Measurements from ENCODE around the gene B3GAT1. TPM values are rescaled to one million over a fixed set of nuclear protein-coding genes. Genes with fewer than 3 reads are reported as not detected.

The B3GAT1 gene
- total RNA-seq, 2 donors from 2014 or later: 0.71 TPM; not detected in 1

- DNase-seq (ENCODE audit: low spot score) (no peak), ATAC-seq (ENCODE audit: insufficient number of reproducible peaks, low FRiP score, low read depth) (no peak)
These were observed 26.8 kb upstream of the B3GAT1 start for GRCh38 chr11:134438542-134439537.

DNA sequence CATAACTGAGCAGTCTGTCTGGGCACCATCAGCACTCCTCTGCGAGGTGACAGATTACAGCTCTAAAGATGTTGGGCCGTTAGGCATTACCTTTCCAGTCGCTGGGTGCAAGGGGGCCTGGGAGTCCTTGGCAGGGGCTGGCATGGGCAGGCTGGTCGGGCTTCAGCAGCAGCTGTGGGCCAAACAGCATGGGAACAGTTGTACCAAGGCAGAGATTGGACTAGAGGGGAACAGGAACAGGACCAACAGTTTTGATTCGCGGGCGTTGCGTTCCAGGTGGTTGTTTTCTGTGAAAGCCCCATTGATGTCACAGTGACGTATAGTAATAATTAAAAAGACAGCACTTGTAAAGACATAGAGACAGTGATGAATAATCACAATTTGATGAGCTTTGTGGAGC lies 25.8 kb upstream of the B3GAT1 start:
- H3K27me3 ChIP-seq (replicated peaks; ENCODE audit: insufficient read depth): no peaks in the 10 kb centered on the region
- DNase-seq (ENCODE audit: low spot score) (no peak), ATAC-seq (ENCODE audit: insufficient number of reproducible peaks, low FRiP score, low read depth) (no peak)
- no peaks in the 10 kb centered on the region for H3K4me1 ChIP-seq (ENCODE audit: control insufficient read depth in 1 of 2, low read depth in 2 of 2)
- no peak overlapping the region for H3K4me3 ChIP-seq
- TF ChIP-seq, protein P1, sequence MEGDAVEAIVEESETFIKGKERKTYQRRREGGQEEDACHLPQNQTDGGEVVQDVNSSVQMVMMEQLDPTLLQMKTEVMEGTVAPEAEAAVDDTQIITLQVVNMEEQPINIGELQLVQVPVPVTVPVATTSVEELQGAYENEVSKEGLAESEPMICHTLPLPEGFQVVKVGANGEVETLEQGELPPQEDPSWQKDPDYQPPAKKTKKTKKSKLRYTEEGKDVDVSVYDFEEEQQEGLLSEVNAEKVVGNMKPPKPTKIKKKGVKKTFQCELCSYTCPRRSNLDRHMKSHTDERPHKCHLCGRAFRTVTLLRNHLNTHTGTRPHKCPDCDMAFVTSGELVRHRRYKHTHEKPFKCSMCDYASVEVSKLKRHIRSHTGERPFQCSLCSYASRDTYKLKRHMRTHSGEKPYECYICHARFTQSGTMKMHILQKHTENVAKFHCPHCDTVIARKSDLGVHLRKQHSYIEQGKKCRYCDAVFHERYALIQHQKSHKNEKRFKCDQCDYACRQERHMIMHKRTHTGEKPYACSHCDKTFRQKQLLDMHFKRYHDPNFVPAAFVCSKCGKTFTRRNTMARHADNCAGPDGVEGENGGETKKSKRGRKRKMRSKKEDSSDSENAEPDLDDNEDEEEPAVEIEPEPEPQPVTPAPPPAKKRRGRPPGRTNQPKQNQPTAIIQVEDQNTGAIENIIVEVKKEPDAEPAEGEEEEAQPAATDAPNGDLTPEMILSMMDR (IDR thresholded peaks at IDR 0.05): no peak
- H3K27ac ChIP-seq: no peak overlapping the region
- H3K9me3 ChIP-seq: no peaks in the 10 kb centered on the region
- H3K36me3 ChIP-seq: no peaks in the 10 kb centered on the region

More at GRCh38 chr11:134438542-134439537, 26.8 kb upstream of the B3GAT1 start:
- Histone ChIP-seq H3K27me3 (replicated peaks; ENCODE audit: insufficient read depth) (no peaks in the 10 kb centered on the region), H3K4me3 (no peak overlapping the region), H3K4me1 (ENCODE audit: control insufficient read depth in 1 of 2, low read depth in 2 of 2) (no peaks in the 10 kb centered on the region), H3K27ac (no peak overlapping the region), H3K9me3 (no peaks in the 10 kb centered on the region), H3K36me3 (no peaks in the 10 kb centered on the region)
- TF ChIP-seq, protein P1 (IDR thresholded peaks at IDR 0.05): no peak

DNA sequence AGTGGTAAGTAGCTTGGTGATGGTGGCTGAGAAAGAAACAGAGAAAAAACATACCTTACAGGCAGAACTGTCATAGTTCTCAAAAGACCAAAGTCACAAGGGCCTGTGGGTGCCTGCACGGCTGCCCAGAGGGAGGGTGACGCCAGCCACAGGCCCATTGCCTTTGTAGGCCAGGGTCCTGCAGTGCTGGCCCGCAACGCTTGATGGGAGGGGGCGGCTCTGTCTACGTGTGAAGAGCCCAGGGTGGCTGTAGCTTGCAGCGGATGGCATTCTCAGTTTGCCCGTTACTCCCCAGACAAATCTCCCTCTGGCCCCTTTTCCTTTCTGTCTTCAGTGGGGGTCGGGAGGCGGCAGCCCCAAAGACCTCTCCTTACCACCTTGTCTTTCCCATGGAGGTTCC lies 24.7 kb upstream of the B3GAT1 start:
- ATAC-seq (ENCODE audit: insufficient number of reproducible peaks, low FRiP score, low read depth) (no peak), DNase-seq (ENCODE audit: low spot score) (no peak)
- Histone ChIP-seq H3K36me3 (no peaks in the 10 kb centered on the region), H3K9me3 (no peaks in the 10 kb centered on the region), H3K4me1 (ENCODE audit: control insufficient read depth in 1 of 2, low read depth in 2 of 2) (no peaks in the 10 kb centered on the region), H3K27ac (no peak overlapping the region), H3K27me3 (replicated peaks; ENCODE audit: insufficient read depth) (no peaks in the 10 kb centered on the region), H3K4me3 (no peak overlapping the region)
- TF ChIP-seq, protein P1 (IDR thresholded peaks at IDR 0.05): no peak

GRCh38 chr11:134433806-134434205 lies 21.8 kb upstream of the B3GAT1 start:
- TF ChIP-seq, protein P1 (IDR thresholded peaks at IDR 0.05): no peak
- Histone ChIP-seq H3K27me3 (replicated peaks; ENCODE audit: insufficient read depth) (no peaks in the 10 kb centered on the region), H3K27ac (no peak overlapping the region), H3K4me1 (ENCODE audit: control insufficient read depth in 1 of 2, low read depth in 2 of 2) (no peaks in the 10 kb centered on the region), H3K9me3 (no peaks in the 10 kb centered on the region), H3K4me3 (no peak overlapping the region), H3K36me3 (no peaks in the 10 kb centered on the region)
- no peak for DNase-seq (ENCODE audit: low spot score)
- ATAC-seq (ENCODE audit: insufficient number of reproducible peaks, low FRiP score, low read depth): no peak

DNA sequence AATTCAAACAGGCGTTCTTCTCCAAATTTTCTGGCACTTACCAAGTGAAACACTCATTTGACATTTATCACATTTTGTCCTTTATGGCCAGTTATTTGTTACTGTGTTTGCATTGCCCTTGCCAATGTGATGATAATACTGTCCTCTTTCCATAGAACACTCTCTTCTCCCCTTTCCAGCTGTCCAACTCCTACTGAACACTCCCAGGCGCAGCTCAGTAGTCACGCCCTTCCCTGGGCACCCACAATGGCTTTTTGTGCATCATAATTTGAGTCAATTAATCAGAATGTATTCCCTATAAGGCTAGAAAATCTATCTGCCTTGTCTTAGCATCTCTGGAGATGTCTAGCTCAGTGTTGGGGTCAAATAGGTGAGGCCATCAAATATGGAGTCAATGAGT lies 21.2 kb upstream of the B3GAT1 start:
- ATAC-seq (ENCODE audit: insufficient number of reproducible peaks, low FRiP score, low read depth): no peak
- H3K4me1 ChIP-seq (ENCODE audit: control insufficient read depth in 1 of 2, low read depth in 2 of 2): no peaks in the 10 kb centered on the region
- no peaks in the 10 kb centered on the region for H3K9me3 ChIP-seq
- TF ChIP-seq, protein P1 (IDR thresholded peaks at IDR 0.05): no peak
- H3K4me3 ChIP-seq: no peak overlapping the region
- H3K27ac ChIP-seq: no peak overlapping the region
- H3K36me3 ChIP-seq: no peaks in the 10 kb centered on the region
- H3K27me3 ChIP-seq (replicated peaks; ENCODE audit: insufficient read depth): no peaks in the 10 kb centered on the region
- no peak for DNase-seq (ENCODE audit: low spot score)
